ENCODE measurements around the gene ZCCHC7. TPM values are rescaled to one million over a fixed set of nuclear protein-coding genes. Genes with fewer than 3 reads are reported as not detected.

The ZCCHC7 gene
- total and polyA plus RNA-seq, 4 donors, result 7.7 to 28.0 (median 12.6) TPM

DNA sequence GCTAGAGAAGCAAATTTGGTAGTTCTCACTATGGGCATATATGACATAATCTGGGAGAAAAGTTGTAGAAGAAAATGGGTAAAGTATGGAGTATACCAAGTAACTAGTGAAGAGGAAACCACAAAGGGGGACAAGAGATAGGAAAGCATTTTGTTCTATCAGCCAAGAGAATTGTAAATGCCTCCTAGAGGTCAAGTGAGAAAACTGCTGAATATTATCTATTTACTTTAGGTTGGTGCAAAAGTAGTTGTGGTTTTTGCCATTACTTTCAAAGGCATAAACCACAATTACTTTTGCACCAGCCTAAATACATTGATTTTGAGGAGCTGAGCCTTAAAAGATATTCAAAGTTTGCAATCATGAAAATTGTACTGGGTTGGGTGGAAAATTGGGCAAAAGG is 175.4 kb downstream of the ZCCHC7 start:
- ATAC-seq (ENCODE audit: insufficient read depth, low FRiP score) (no peak), DNase-seq (no peak)
- no peak overlapping the region for H3K27ac ChIP-seq (ENCODE audit: low read depth in 1 of 2, low read length in 1 of 2)
- no peaks in the 10 kb centered on the region for H3K36me3 ChIP-seq (ENCODE audit: control insufficient read depth in 4 of 4, insufficient read depth in 4 of 4, low read length in 4 of 4)
- no peaks in the 10 kb centered on the region for H3K27me3 ChIP-seq (ENCODE audit: control insufficient read depth in 3 of 3, insufficient read depth in 3 of 3, low read length in 2 of 3)
- H3K4me1 ChIP-seq (ENCODE audit: control insufficient read depth in 5 of 5, insufficient read depth in 5 of 5, low read length in 5 of 5), result peaks cover 0 to 18% (median 3%) of the 10 kb centered on the region in 5 donors
- no peak overlapping the region for H3K9ac ChIP-seq (ENCODE audit: insufficient read depth in 1 of 2, low read length in 2 of 2)
- no peaks in the 10 kb centered on the region for H3K9me3 ChIP-seq (ENCODE audit: control insufficient read depth in 4 of 4, insufficient read depth in 3 of 4, low read length in 3 of 4)
- TF ChIP-seq, protein P1, sequence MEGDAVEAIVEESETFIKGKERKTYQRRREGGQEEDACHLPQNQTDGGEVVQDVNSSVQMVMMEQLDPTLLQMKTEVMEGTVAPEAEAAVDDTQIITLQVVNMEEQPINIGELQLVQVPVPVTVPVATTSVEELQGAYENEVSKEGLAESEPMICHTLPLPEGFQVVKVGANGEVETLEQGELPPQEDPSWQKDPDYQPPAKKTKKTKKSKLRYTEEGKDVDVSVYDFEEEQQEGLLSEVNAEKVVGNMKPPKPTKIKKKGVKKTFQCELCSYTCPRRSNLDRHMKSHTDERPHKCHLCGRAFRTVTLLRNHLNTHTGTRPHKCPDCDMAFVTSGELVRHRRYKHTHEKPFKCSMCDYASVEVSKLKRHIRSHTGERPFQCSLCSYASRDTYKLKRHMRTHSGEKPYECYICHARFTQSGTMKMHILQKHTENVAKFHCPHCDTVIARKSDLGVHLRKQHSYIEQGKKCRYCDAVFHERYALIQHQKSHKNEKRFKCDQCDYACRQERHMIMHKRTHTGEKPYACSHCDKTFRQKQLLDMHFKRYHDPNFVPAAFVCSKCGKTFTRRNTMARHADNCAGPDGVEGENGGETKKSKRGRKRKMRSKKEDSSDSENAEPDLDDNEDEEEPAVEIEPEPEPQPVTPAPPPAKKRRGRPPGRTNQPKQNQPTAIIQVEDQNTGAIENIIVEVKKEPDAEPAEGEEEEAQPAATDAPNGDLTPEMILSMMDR (IDR thresholded peaks at IDR 0.05; ENCODE audit: control extremely low read depth, extremely low read depth), result no peak
- H3K4me3 ChIP-seq, result no peak overlapping the region

DNA sequence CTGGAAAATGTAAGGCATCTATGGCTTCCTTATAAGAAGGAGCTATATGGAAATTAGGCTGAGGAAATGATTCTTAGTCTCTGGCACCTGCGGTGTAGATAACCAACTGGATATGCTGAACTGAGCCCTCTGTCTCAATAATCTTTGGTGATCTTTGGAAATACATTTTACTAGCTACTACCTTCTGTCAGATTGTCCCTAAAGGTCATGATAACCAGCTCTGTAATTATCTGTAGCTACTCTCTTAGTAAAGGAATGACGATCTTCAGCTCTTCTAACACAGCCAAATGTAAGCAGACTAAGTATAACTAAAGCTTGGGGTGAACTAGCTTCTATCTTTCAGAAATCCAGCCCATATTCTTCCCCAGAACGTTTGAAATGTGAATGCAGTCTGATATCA is 177.2 kb downstream of the ZCCHC7 start:
- Histone ChIP-seq H3K9ac (ENCODE audit: insufficient read depth in 1 of 2, low read length in 2 of 2) (no peak overlapping the region), H3K27me3 (ENCODE audit: control insufficient read depth in 3 of 3, insufficient read depth in 3 of 3, low read length in 2 of 3) (no peaks in the 10 kb centered on the region), H3K27ac (ENCODE audit: low read depth in 1 of 2, low read length in 1 of 2) (no peak overlapping the region), H3K36me3 (ENCODE audit: control insufficient read depth in 4 of 4, insufficient read depth in 4 of 4, low read length in 4 of 4) (no peaks in the 10 kb centered on the region), H3K9me3 (ENCODE audit: control insufficient read depth in 4 of 4, insufficient read depth in 3 of 4, low read length in 3 of 4) (no peaks in the 10 kb centered on the region), H3K4me1 (ENCODE audit: control insufficient read depth in 5 of 5, insufficient read depth in 5 of 5, low read length in 5 of 5) (peaks cover 0 to 18% (median 3%) of the 10 kb centered on the region in 5 donors), H3K4me3 (no peak overlapping the region)
- ATAC-seq (ENCODE audit: insufficient read depth, low FRiP score), result no peak
- TF ChIP-seq, protein P1 (IDR thresholded peaks at IDR 0.05; ENCODE audit: control extremely low read depth, extremely low read depth), result no peak
- WGBS, 2 donors, result 87 to 89% methylated on average over 3 of the region's 3 CpGs
- no peak for DNase-seq

DNA sequence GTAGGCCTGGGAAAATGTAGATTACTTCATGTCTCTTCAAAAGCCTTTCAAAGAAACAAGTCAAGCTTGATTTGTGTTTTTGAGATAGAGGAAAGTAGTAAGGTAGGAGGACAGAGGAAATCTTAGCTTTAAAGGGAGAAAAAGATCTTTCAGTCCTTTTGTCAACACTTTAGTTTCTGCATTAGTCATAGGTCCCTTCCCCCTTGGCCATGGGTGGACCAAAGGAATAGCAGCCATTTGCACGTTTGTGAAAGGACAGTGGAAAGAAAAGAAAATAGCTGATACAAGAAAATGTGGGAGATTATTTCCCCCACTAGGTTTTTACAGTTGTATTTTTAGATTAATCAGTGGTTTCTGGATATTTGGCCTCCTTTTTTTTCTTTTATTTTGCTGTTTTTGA is 180.2 kb downstream of the ZCCHC7 start:
- Histone ChIP-seq H3K27me3 (ENCODE audit: control insufficient read depth in 3 of 3, insufficient read depth in 3 of 3, low read length in 2 of 3) (no peaks in the 10 kb centered on the region), H3K36me3 (ENCODE audit: control insufficient read depth in 4 of 4, insufficient read depth in 4 of 4, low read length in 4 of 4) (no peaks in the 10 kb centered on the region), H3K4me1 (ENCODE audit: control insufficient read depth in 5 of 5, insufficient read depth in 5 of 5, low read length in 5 of 5) (peaks cover 0 to 8% (median 0%) of the 10 kb centered on the region in 5 donors), H3K9ac (ENCODE audit: insufficient read depth in 1 of 2, low read length in 2 of 2) (no peak overlapping the region), H3K4me3 (no peak overlapping the region), H3K9me3 (ENCODE audit: control insufficient read depth in 4 of 4, insufficient read depth in 3 of 4, low read length in 3 of 4) (no peaks in the 10 kb centered on the region), H3K27ac (ENCODE audit: low read depth in 1 of 2, low read length in 1 of 2) (no peak overlapping the region)
- WGBS, 2 donors, result 52 to 73% methylated on average over 1 of the region's 1 CpG
- DNase-seq (peak in 1 of 3 donors; percentile 10), ATAC-seq (ENCODE audit: insufficient read depth, low FRiP score) (no peak)
- TF ChIP-seq, protein P1 (IDR thresholded peaks at IDR 0.05; ENCODE audit: control extremely low read depth, extremely low read depth), result no peak

Measured in lung (tissue), 12 donors.